ENCODE measurements around the gene FH.

Gene FH

GRCh38 chr1:241479294-241479693 lies 40.3 kb downstream of the FH start:
- no peaks in the 10 kb centered on the region for H3K27me3 ChIP-seq (ENCODE audit: control insufficient read depth, insufficient read depth, low read length)
- no peaks in the 10 kb centered on the region for H3K36me3 ChIP-seq (ENCODE audit: control insufficient read depth, insufficient read depth, low read length)
- no peak overlapping the region for H3K27ac ChIP-seq (ENCODE audit: low read depth, low read length)
- H3K4me1 ChIP-seq (ENCODE audit: control insufficient read depth, insufficient read depth, low read length): no peaks in the 10 kb centered on the region
- no peak overlapping the region for H3K4me3 ChIP-seq (ENCODE audit: low read depth, low read length)
- H3K9ac ChIP-seq (ENCODE audit: low read length): no peak overlapping the region
- no peaks in the 10 kb centered on the region for H3K9me3 ChIP-seq (ENCODE audit: control insufficient read depth, insufficient read depth, low read depth, low read length)

GRCh38 chr1:241475671-241476070 lies 43.9 kb downstream of the FH start:
- Histone ChIP-seq H3K4me1 (ENCODE audit: control insufficient read depth, insufficient read depth, low read length) (no peaks in the 10 kb centered on the region), H3K27me3 (ENCODE audit: control insufficient read depth, insufficient read depth, low read length) (no peaks in the 10 kb centered on the region), H3K4me3 (ENCODE audit: low read depth, low read length) (no peak overlapping the region), H3K27ac (ENCODE audit: low read depth, low read length) (no peak overlapping the region), H3K9me3 (ENCODE audit: control insufficient read depth, insufficient read depth, low read depth, low read length) (no peaks in the 10 kb centered on the region), H3K9ac (ENCODE audit: low read length) (no peak overlapping the region), H3K36me3 (ENCODE audit: control insufficient read depth, insufficient read depth, low read length) (no peaks in the 10 kb centered on the region)

DNA sequence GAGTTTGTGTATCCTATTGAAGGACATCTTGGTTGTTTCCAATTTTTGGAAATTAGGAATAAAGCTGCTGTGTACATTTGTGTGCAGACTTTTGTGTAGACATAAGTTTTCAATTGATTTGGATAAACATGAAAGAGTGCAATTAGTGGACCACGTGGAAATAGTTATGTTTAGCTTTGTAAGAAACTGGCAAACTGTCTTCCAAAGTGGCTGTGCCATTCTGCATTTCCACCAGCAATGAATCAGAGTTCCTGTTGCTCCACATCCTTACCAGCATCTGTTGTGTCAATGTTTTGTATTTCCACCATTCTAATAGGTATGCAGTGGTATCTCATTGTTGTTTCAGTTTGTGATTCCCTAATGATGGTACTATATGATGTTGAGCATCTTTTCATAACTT lies 46.5 kb downstream of the FH start:
- H3K27ac ChIP-seq (ENCODE audit: low read depth, low read length): no peak overlapping the region
- H3K9ac ChIP-seq (ENCODE audit: low read length): no peak overlapping the region
- no peak overlapping the region for H3K4me3 ChIP-seq (ENCODE audit: low read depth, low read length)
- no peaks in the 10 kb centered on the region for H3K27me3 ChIP-seq (ENCODE audit: control insufficient read depth, insufficient read depth, low read length)
- H3K4me1 ChIP-seq (ENCODE audit: control insufficient read depth, insufficient read depth, low read length): no peaks in the 10 kb centered on the region
- H3K36me3 ChIP-seq (ENCODE audit: control insufficient read depth, insufficient read depth, low read length): no peaks in the 10 kb centered on the region
- H3K9me3 ChIP-seq (ENCODE audit: control insufficient read depth, insufficient read depth, low read depth, low read length): no peaks in the 10 kb centered on the region

DNA sequence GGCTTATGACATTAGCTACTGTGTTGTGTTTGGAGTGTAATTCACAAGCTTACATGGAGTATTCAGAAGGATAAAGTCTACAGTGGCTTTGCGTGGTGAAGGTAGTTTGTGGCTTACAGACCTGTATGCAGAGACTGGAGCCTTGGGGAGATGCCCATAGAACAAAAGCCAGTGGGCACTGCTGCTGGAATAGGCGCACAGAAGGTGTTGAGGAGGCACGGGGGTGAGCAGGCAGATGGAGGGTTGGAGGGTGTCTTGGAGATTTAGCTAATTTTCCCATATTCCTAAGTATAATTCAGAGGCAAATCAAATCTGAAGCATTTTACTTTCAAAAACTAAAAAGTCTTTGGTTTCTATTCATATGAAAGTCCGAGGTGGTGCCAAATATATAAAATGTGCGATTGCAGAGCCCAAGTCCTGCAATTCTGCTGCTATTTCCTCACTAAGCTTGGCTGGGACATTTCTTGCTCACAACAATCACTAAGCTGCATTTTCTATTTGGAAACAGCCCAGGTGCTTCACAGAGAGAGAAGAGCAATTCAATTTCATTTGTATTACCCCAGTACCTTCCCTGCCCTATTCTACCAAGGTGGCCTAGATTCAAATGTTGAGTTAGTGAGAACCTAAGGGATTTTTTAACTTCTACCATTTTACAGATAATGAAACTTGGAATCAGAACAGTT lies 48.5 kb downstream of the FH start:
- Histone ChIP-seq H3K9me3 (ENCODE audit: control insufficient read depth, insufficient read depth, low read depth, low read length) (0 out of 2 replicates have a peak, but pooled peaks cover 2% of the 10 kb centered on the region), H3K9ac (ENCODE audit: low read length) (no peak overlapping the region), H3K4me1 (ENCODE audit: control insufficient read depth, insufficient read depth, low read length) (no peaks in the 10 kb centered on the region), H3K4me3 (ENCODE audit: low read depth, low read length) (no peak overlapping the region), H3K27me3 (ENCODE audit: control insufficient read depth, insufficient read depth, low read length) (no peaks in the 10 kb centered on the region), H3K36me3 (ENCODE audit: control insufficient read depth, insufficient read depth, low read length) (no peaks in the 10 kb centered on the region), H3K27ac (ENCODE audit: low read depth, low read length) (no peak overlapping the region)

DNA sequence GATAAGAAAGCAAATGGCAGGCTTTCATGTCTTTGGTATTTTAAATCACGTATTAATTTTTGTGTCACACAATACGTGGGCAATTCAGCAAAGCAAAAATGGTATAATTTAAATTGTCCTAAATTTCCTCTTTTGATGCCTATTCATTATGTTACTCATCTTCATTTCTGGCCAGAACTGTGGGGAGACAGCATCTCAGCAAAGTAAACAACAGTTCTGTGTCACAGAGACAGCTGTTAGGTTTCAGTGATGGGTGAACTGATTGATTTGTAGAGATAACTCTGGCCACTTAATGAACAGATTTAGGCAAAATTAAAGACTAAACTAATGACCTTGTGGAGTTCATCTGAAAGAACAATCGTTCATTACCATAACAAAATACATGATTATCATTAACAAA lies 49.2 kb downstream of the FH start:
- H3K4me1 ChIP-seq (ENCODE audit: control insufficient read depth, insufficient read depth, low read length): no peaks in the 10 kb centered on the region
- no peak overlapping the region for H3K4me3 ChIP-seq (ENCODE audit: low read depth, low read length)
- H3K27ac ChIP-seq (ENCODE audit: low read depth, low read length): no peak overlapping the region
- no peaks in the 10 kb centered on the region for H3K27me3 ChIP-seq (ENCODE audit: control insufficient read depth, insufficient read depth, low read length)
- no peaks in the 10 kb centered on the region for H3K36me3 ChIP-seq (ENCODE audit: control insufficient read depth, insufficient read depth, low read length)
- H3K9me3 ChIP-seq (ENCODE audit: control insufficient read depth, insufficient read depth, low read depth, low read length): 0 out of 2 replicates have a peak, but pooled peaks cover 2% of the 10 kb centered on the region
- no peak overlapping the region for H3K9ac ChIP-seq (ENCODE audit: low read length)

DNA sequence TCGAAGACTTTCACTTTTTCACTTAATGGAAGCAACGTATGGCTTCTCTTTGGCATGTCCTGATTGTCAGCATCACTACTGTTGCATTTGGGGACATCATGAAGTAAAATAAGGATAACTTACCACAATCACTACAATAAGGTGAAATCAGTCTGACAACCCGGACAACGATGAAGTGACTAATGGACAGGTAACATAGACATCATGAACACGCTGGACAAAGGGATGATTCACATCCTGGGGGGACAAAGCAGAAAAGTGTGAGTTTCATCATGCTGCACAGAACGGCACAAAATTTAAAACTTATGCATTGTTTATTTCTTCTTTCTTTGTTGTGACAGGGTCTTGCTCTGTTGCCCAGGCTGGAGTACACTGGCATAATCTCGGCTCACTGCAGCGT lies 53.9 kb downstream of the FH start:
- H3K9ac ChIP-seq (ENCODE audit: low read length): no peak overlapping the region
- no peak overlapping the region for H3K27ac ChIP-seq (ENCODE audit: low read depth, low read length)
- no peaks in the 10 kb centered on the region for H3K4me1 ChIP-seq (ENCODE audit: control insufficient read depth, insufficient read depth, low read length)
- 0 out of 2 replicates have a peak, but pooled peaks cover 2% of the 10 kb centered on the region for H3K9me3 ChIP-seq (ENCODE audit: control insufficient read depth, insufficient read depth, low read depth, low read length)
- no peak overlapping the region for H3K4me3 ChIP-seq (ENCODE audit: low read depth, low read length)
- no peaks in the 10 kb centered on the region for H3K36me3 ChIP-seq (ENCODE audit: control insufficient read depth, insufficient read depth, low read length)
- H3K27me3 ChIP-seq (ENCODE audit: control insufficient read depth, insufficient read depth, low read length): no peaks in the 10 kb centered on the region

GRCh38 chr1:241464985-241465384 lies 54.6 kb downstream of the FH start:
- 0 out of 2 replicates have a peak, but pooled peaks cover 2% of the 10 kb centered on the region for H3K9me3 ChIP-seq (ENCODE audit: control insufficient read depth, insufficient read depth, low read depth, low read length)
- H3K27me3 ChIP-seq (ENCODE audit: control insufficient read depth, insufficient read depth, low read length): no peaks in the 10 kb centered on the region; the same call in 1 of the 2 replicates
- no peaks in the 10 kb centered on the region for H3K4me1 ChIP-seq (ENCODE audit: control insufficient read depth, insufficient read depth, low read length)
- H3K27ac ChIP-seq (ENCODE audit: low read depth, low read length): no peak overlapping the region
- no peak overlapping the region for H3K4me3 ChIP-seq (ENCODE audit: low read depth, low read length)
- H3K9ac ChIP-seq (ENCODE audit: low read length): no peak overlapping the region
- H3K36me3 ChIP-seq (ENCODE audit: control insufficient read depth, insufficient read depth, low read length): no peaks in the 10 kb centered on the region

GRCh38 chr1:241462391-241462790 lies 57.2 kb downstream of the FH start:
- no peak overlapping the region for H3K4me3 ChIP-seq (ENCODE audit: low read depth, low read length)

GRCh38 chr1:241460098-241460873 lies 59.3 kb downstream of the FH start:
- H3K9ac ChIP-seq (ENCODE audit: low read length): no peak overlapping the region
- H3K4me1 ChIP-seq (ENCODE audit: control insufficient read depth, insufficient read depth, low read length): peaks cover 9% of the 10 kb centered on the region; the same call in 1 of the 2 replicates
- peaks cover 6% of the 10 kb centered on the region; the same call in 1 of the 2 replicates for H3K9me3 ChIP-seq (ENCODE audit: control insufficient read depth, insufficient read depth, low read depth, low read length)
- no peaks in the 10 kb centered on the region for H3K36me3 ChIP-seq (ENCODE audit: control insufficient read depth, insufficient read depth, low read length)
- no peak overlapping the region for H3K4me3 ChIP-seq (ENCODE audit: low read depth, low read length)
- no peak overlapping the region for H3K27ac ChIP-seq (ENCODE audit: low read depth, low read length)
- peaks cover 31% of the 10 kb centered on the region; the same call in 1 of the 2 replicates for H3K27me3 ChIP-seq (ENCODE audit: control insufficient read depth, insufficient read depth, low read length)

More at GRCh38 chr1:241462391-241462790, 57.2 kb downstream of the FH start:
- no peak overlapping the region for H3K9ac ChIP-seq (ENCODE audit: low read length)
- peaks cover 16% of the 10 kb centered on the region; the same call in 1 of the 2 replicates for H3K27me3 ChIP-seq (ENCODE audit: control insufficient read depth, insufficient read depth, low read length)
- no peaks in the 10 kb centered on the region for H3K36me3 ChIP-seq (ENCODE audit: control insufficient read depth, insufficient read depth, low read length)
- no peak overlapping the region for H3K27ac ChIP-seq (ENCODE audit: low read depth, low read length)
- H3K9me3 ChIP-seq (ENCODE audit: control insufficient read depth, insufficient read depth, low read depth, low read length): 0 out of 2 replicates have a peak, but pooled peaks cover 2% of the 10 kb centered on the region
- H3K4me1 ChIP-seq (ENCODE audit: control insufficient read depth, insufficient read depth, low read length): peaks cover 9% of the 10 kb centered on the region; the same call in 1 of the 2 replicates

DNA sequence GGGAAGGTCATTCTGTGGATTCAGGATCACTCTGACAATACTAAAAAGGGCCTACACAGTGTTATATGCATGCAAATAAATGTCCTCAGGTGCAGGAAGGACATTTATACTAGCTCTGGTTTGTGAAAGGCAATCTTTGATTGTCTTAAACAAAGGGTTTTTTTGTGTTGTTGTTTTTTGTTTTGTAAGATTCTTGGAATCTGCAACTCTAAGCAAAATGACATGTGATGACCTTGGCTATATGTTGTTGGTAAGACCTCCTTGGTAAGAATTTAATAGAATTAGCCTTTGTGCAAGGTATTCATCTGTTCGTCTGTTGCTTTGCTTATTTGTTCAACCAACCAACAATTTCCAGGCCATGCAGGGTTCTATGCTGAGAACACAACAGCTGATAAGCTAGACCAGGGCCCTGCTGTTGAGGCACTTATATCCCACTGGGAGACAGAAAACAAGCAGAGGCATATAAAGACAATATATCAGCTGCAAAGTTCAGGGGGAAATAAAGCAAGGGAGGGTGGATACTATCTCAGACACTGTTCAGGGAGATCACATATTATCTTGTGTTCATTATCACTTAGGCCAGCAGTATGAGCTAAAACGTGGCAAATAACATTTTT lies 60.3 kb downstream of the FH start:
- Histone ChIP-seq H3K4me1 (ENCODE audit: control insufficient read depth, insufficient read depth, low read length) (peaks cover 9% of the 10 kb centered on the region; the same call in 1 of the 2 replicates), H3K9ac (ENCODE audit: low read length) (no peak overlapping the region), H3K4me3 (ENCODE audit: low read depth, low read length) (no peak overlapping the region), H3K27ac (ENCODE audit: low read depth, low read length) (no peak overlapping the region), H3K36me3 (ENCODE audit: control insufficient read depth, insufficient read depth, low read length) (no peaks in the 10 kb centered on the region), H3K27me3 (ENCODE audit: control insufficient read depth, insufficient read depth, low read length) (peaks cover 31% of the 10 kb centered on the region; the same call in 1 of the 2 replicates), H3K9me3 (ENCODE audit: control insufficient read depth, insufficient read depth, low read depth, low read length) (peaks cover 6% of the 10 kb centered on the region; the same call in 1 of the 2 replicates)
